ENCODE results near the gene SH2D1A. TPM values are rescaled to one million over a fixed set of nuclear protein-coding genes. Genes with fewer than 3 reads are reported as not detected.

Gene SH2D1A
- total RNA-seq, 1 experiment from 2014 or later: not detected

GRCh38 chrX:124337916-124338315, 8.4 kb upstream of the SH2D1A start:
- H2BK120ac ChIP-seq (ENCODE audit: low read depth, low read length, poor library complexity, severe bottlenecking): no peak overlapping the region
- Mint-ChIP-seq H3K27me3 (ENCODE audit: low read depth) (no peaks in the 10 kb centered on the region; the same call in 1 of the 2 replicates), H3K27ac (no peak overlapping the region), H3K4me3 (no peak overlapping the region), H3K9me3 (peaks cover 0 to 1% of the 10 kb centered on the region in 2 experiments; a peak in 1 of 5 replicates), H3K36me3 (ENCODE audit: insufficient read depth in 1 of 3, low read depth in 3 of 3) (no peaks in the 10 kb centered on the region), H3K4me1 (no peaks in the 10 kb centered on the region)
- H3K79me2 ChIP-seq (ENCODE audit: insufficient read depth, low read length): no peaks in the 10 kb centered on the region
- no peak overlapping the region for H3T11ph ChIP-seq (ENCODE audit: low read length)
- H3K79me1 ChIP-seq (ENCODE audit: insufficient read depth, low read depth, low read length, poor library complexity, severe bottlenecking): no peaks in the 10 kb centered on the region
- no peak overlapping the region for H2AK5ac ChIP-seq (ENCODE audit: insufficient read length, low read length)
- H3K4me1 ChIP-seq (ENCODE audit: insufficient read depth, low read length): no peaks in the 10 kb centered on the region
- H3K27me3 ChIP-seq (ENCODE audit: insufficient read depth, low read length): no peaks in the 10 kb centered on the region
- no peak overlapping the region for H3K14ac ChIP-seq (ENCODE audit: insufficient read depth, low read length)
- no peak overlapping the region for H2AFZ ChIP-seq (ENCODE audit: low read length)
- H3K23ac ChIP-seq (ENCODE audit: insufficient read length, low read depth, low read length): no peak overlapping the region
- H2BK5ac ChIP-seq (ENCODE audit: insufficient read length, low read length): no peak overlapping the region
- no peak for DNase-seq
- no peak overlapping the region for H2BK20ac ChIP-seq (ENCODE audit: low read depth, low read length, poor library complexity, severe bottlenecking)
- TF ChIP-seq CTCF (conservative IDR thresholded peaks at IDR 0.05): no peak
- no peaks in the 10 kb centered on the region for H3K23me2 ChIP-seq (ENCODE audit: insufficient read length, low read depth, low read length, poor library complexity, severe bottlenecking)
- no peak overlapping the region for H4K91ac ChIP-seq (ENCODE audit: insufficient read length, low read depth, low read length)
- no peaks in the 10 kb centered on the region for H4K20me1 ChIP-seq (ENCODE audit: control insufficient read depth, insufficient read depth, insufficient read length)
- H4K8ac ChIP-seq (replicated peaks; ENCODE audit: insufficient read length, low read depth, low read length): no peak overlapping the region
- no peak overlapping the region for H2BK12ac ChIP-seq (ENCODE audit: insufficient read length, low read depth, low read length)
- H3K4me2 ChIP-seq (ENCODE audit: insufficient read depth, insufficient read length, low read length): no peak overlapping the region
- H4K5ac ChIP-seq (ENCODE audit: insufficient read length, low read depth, low read length): no peak overlapping the region
- H3K9me3 ChIP-seq (ENCODE audit: control insufficient read depth, low read depth, low read length): no peaks in the 10 kb centered on the region
- H3K4ac ChIP-seq (ENCODE audit: low read depth, low read length): no peak overlapping the region
- no peak overlapping the region for H3K9ac ChIP-seq (ENCODE audit: extremely low read depth, insufficient read length, low read length)
- no peak overlapping the region for H3K56ac ChIP-seq (ENCODE audit: insufficient read length, low read depth, low read length)
- H3K27ac ChIP-seq (ENCODE audit: insufficient read length, low read depth, low read length): no peak overlapping the region
- no peak overlapping the region for H2BK15ac ChIP-seq (ENCODE audit: low read depth, low read length)
- WGBS (ENCODE audit: extremely low coverage, insufficient read length, low lambda C conversion rate): no CpG with 5 or more reads among the region's 1 CpG
- H3K18ac ChIP-seq (ENCODE audit: insufficient read length, low read depth, low read length): no peak overlapping the region

Data from H9 (cell line).